Gastroesophageal sphincter (tissue), 3 donors: ENCODE data around the gene AUTS2.

Experiments used
- CTCF ChIP-seq, 4 experiments: fragments of 200-600 bp in 2 of 4; fragments of 450-650 bp in 2 of 4; sonication (generic) in 1 of 4; IDR thresholded peaks; one replicate each; pipeline ENCODE4 v1.5.1; 2017 to 2019; ENCODE audit warnings: antibody characterized with exemption in 4 of 4, mild to moderate bottlenecking in 2 of 4, moderate library complexity in 2 of 4
- EP300 ChIP-seq: sonication (generic); formaldehyde crosslinking; IDR thresholded peaks from one replicate; pipeline ENCODE4 v1.6.1; 2017; ENCODE audit warnings: antibody characterized with exemption, mild to moderate bottlenecking
- POLR2A ChIP-seq, 2 donors: fragments of 450-650 bp; IDR thresholded peaks; one replicate each; pipeline ENCODE4 v1.6.1; 2017; ENCODE audit warnings: antibody characterized with exemption in 2 of 2, mild to moderate bottlenecking in 2 of 2, moderate library complexity in 1 of 2
- POLR2AphosphoS5 ChIP-seq: sonication (generic); formaldehyde crosslinking; IDR thresholded peaks from one replicate; pipeline ENCODE4 v1.6.1; 2017; ENCODE audit warnings: antibody characterized with exemption

GRCh38 chr7:70481570-70482123 lies 883.4 kb downstream of the AUTS2 start:
- TF ChIP-seq CTCF (IDR thresholded peaks at IDR 0.05) (no peak), EP300 (no peak), POLR2A (IDR thresholded peaks at IDR 0.05) (no peak), POLR2AphosphoS5 (no peak)
